Measurements from ENCODE around the gene THOC5.
A peak's percentile ranks its signal among the peaks of the same experiment; 100 is the strongest.

The THOC5 gene

DNA sequence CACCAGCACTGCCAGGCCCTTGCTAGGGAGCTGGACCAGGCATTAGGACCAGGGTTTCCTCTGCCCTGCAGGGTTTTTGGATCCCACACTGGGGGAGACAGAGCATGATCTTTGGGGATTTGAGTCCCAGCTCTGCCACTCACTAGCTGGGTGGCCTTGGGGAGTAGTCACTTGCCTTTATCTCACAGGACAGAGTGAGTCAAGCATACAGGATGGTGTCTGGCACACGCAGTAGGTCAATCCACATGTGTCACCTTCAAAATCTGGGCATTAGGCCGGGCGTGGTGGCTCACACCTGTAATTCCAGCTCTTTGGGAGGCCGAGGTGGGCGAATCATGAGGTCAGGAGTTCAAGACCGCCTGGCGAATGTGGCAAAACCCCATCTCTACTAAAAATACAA, 70.8 kb downstream of the THOC5 start:
- no peak overlapping the region for H2BK120ac ChIP-seq (ENCODE audit: low read depth, low read length)
- H4K91ac ChIP-seq (ENCODE audit: low read length): no peak overlapping the region
- H2BK5ac ChIP-seq (ENCODE audit: low read depth, low read length, poor library complexity, severe bottlenecking): no peak overlapping the region
- H3K18ac ChIP-seq (ENCODE audit: low read depth in 1 of 2, low read length in 2 of 2): no peak overlapping the region
- no peak overlapping the region for H2BK12ac ChIP-seq (ENCODE audit: low read length in 2 of 2)
- H3K27me3 ChIP-seq (ENCODE audit: control insufficient read depth in 1 of 2, insufficient read depth in 1 of 2, low read length in 2 of 2): peaks cover 48 to 51% of the 10 kb centered on the region in 2 experiments
- 91% methylated on average over 7 of the region's 7 CpGs for WGBS
- no peak overlapping the region for H3K4me2 ChIP-seq (ENCODE audit: low read length, poor library complexity, severe bottlenecking)
- no peak overlapping the region for H3K27ac ChIP-seq (ENCODE audit: low read length, poor library complexity, severe bottlenecking)
- no peak overlapping the region for H3K23ac ChIP-seq (ENCODE audit: low read length in 2 of 2)
- H2AFZ ChIP-seq (ENCODE audit: low read depth, low read length): no peak overlapping the region
- H3K79me1 ChIP-seq (replicated peaks; ENCODE audit: low read length, poor library complexity, severe bottlenecking): no peaks in the 10 kb centered on the region
- H3K4me3 ChIP-seq (ENCODE audit: insufficient read depth in 1 of 2, low read depth in 1 of 2, low read length in 2 of 2): no peak overlapping the region
- H2AK5ac ChIP-seq (ENCODE audit: low read length, severe bottlenecking): no peak overlapping the region
- peaks cover 14% of the 10 kb centered on the region for H3K4me1 ChIP-seq (ENCODE audit: control insufficient read depth, insufficient read depth, low read depth, low read length)
- no peaks in the 10 kb centered on the region for H3K36me3 ChIP-seq (ENCODE audit: control insufficient read depth in 1 of 2, insufficient read depth in 2 of 2, low read depth in 1 of 2, low read length in 2 of 2)
- H3K14ac ChIP-seq (ENCODE audit: low read length in 2 of 2): no peak overlapping the region
- no peak overlapping the region for H3K9ac ChIP-seq (ENCODE audit: low read length)
- H3K9me3 ChIP-seq (ENCODE audit: control insufficient read depth, low read length): no peaks in the 10 kb centered on the region
- H4K8ac ChIP-seq (ENCODE audit: low read length): no peak overlapping the region
- H3K4ac ChIP-seq (ENCODE audit: low read depth in 1 of 2, low read length in 2 of 2): no peak overlapping the region
- no peak overlapping the region for H2BK15ac ChIP-seq (ENCODE audit: low read depth, poor library complexity, severe bottlenecking)
- no peak for DNase-seq

DNA sequence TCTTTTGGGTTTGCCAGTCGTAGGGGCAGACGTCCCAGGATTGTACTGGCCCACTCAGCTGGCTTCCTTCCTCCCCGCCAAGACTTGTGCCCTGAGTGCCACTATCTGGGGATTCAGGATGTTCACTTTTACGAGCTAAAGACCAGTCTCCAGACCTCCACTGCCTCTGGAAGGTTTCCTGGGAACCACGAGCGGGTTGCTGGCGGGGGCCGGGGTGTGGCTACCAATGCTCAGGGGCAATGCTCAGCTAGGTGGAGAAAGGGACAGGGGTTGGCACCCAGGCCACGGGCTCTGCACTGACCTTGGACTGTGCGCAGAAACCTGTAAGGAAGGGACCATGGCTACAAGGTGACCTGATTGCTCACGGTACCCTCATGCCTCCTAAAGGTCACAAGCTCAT, 71.3 kb downstream of the THOC5 start:
- H3K9ac ChIP-seq (ENCODE audit: low read length): no peak overlapping the region
- H4K91ac ChIP-seq (ENCODE audit: low read length): no peak overlapping the region
- H3K36me3 ChIP-seq (ENCODE audit: control insufficient read depth in 1 of 2, insufficient read depth in 2 of 2, low read depth in 1 of 2, low read length in 2 of 2): no peaks in the 10 kb centered on the region
- H3K14ac ChIP-seq (ENCODE audit: low read length in 2 of 2): no peak overlapping the region
- no peak overlapping the region for H4K8ac ChIP-seq (ENCODE audit: low read length)
- no peak for DNase-seq
- no peak overlapping the region for H3K23ac ChIP-seq (ENCODE audit: low read length in 2 of 2)
- H2AK5ac ChIP-seq (ENCODE audit: low read length, severe bottlenecking): no peak overlapping the region
- no peak overlapping the region for H3K4me3 ChIP-seq (ENCODE audit: insufficient read depth in 1 of 2, low read depth in 1 of 2, low read length in 2 of 2)
- no peaks in the 10 kb centered on the region for H3K79me1 ChIP-seq (replicated peaks; ENCODE audit: low read length, poor library complexity, severe bottlenecking)
- H2BK15ac ChIP-seq (ENCODE audit: low read depth, poor library complexity, severe bottlenecking): no peak overlapping the region
- H3K4me1 ChIP-seq (ENCODE audit: control insufficient read depth, insufficient read depth, low read depth, low read length): peaks cover 14% of the 10 kb centered on the region
- H2BK120ac ChIP-seq (ENCODE audit: low read depth, low read length): no peak overlapping the region
- H2AFZ ChIP-seq (ENCODE audit: low read depth, low read length): no peak overlapping the region
- no peak overlapping the region for H2BK5ac ChIP-seq (ENCODE audit: low read depth, low read length, poor library complexity, severe bottlenecking)
- no peak overlapping the region for H2BK12ac ChIP-seq (ENCODE audit: low read length in 2 of 2)
- WGBS: 82% methylated on average over 11 of the region's 11 CpGs
- H3K9me3 ChIP-seq (ENCODE audit: control insufficient read depth, low read length): no peaks in the 10 kb centered on the region
- H3K18ac ChIP-seq (ENCODE audit: low read depth in 1 of 2, low read length in 2 of 2): no peak overlapping the region
- no peak overlapping the region for H3K4me2 ChIP-seq (ENCODE audit: low read length, poor library complexity, severe bottlenecking)
- H3K27ac ChIP-seq (ENCODE audit: low read length, poor library complexity, severe bottlenecking): no peak overlapping the region
- no peak overlapping the region for H3K4ac ChIP-seq (ENCODE audit: low read depth in 1 of 2, low read length in 2 of 2)
- peaks cover 52 to 56% of the 10 kb centered on the region in 2 experiments for H3K27me3 ChIP-seq (ENCODE audit: control insufficient read depth in 1 of 2, insufficient read depth in 1 of 2, low read length in 2 of 2)

DNA sequence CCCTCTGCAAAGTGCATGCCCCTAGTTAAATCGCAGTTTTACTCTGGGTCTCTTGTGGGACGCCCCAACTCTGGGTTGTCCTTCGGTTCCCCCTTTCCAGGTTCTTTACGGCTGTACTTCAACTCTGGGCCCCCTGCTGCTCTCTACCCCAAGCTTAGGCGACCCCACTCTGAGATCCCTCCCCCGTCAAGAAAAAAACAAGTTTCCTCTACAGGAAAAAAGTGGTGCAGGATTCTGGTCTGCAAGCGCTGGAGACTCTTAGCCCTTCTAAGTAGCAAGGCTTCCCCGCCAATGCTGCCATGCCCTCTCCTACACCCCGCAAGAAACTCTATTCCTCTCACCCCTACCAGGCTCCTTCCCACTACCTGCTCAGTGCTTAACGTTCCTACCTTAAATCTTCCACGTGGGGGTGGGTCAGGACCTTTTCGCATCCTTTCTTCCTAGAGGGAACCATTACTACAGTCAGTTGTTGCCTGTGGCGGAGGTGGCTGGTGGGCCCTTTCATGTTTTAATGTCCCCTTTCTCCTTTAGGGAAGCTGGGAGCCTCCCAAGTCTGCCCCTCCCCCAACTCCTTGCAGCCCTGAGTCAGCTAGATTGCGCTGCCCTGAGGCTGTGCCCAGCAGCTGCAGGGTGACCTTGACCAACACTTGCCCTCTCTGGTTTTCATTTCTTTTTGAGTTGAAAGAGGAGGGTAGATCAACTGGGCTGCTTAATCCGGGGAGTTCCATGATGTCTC, 72.1 kb downstream of the THOC5 start:
- WGBS: 21% methylated on average over 15 of the region's 15 CpGs
- Histone ChIP-seq H3K14ac (ENCODE audit: low read length in 2 of 2) (no peak overlapping the region), H2AFZ (ENCODE audit: low read depth, low read length) (no peak overlapping the region), H4K91ac (ENCODE audit: low read length) (no peak overlapping the region), H3K36me3 (ENCODE audit: control insufficient read depth in 1 of 2, insufficient read depth in 2 of 2, low read depth in 1 of 2, low read length in 2 of 2) (no peaks in the 10 kb centered on the region), H3K27ac (ENCODE audit: low read length, poor library complexity, severe bottlenecking) (no peak overlapping the region), H4K8ac (ENCODE audit: low read length) (no peak overlapping the region), H3K18ac (ENCODE audit: low read depth in 1 of 2, low read length in 2 of 2) (peak overlapping the region in 1 of 2 experiments; percentile 37), H3K9ac (ENCODE audit: low read length) (no peak overlapping the region), H2BK15ac (ENCODE audit: low read depth, poor library complexity, severe bottlenecking) (no peak overlapping the region), H3K4me3 (ENCODE audit: insufficient read depth in 1 of 2, low read depth in 1 of 2, low read length in 2 of 2) (peak overlapping the region in 1 of 2 experiments; percentile 37), H2AK5ac (ENCODE audit: low read length, severe bottlenecking) (no peak overlapping the region), H3K4me1 (ENCODE audit: control insufficient read depth, insufficient read depth, low read depth, low read length) (peaks cover 14% of the 10 kb centered on the region), H3K9me3 (ENCODE audit: control insufficient read depth, low read length) (no peaks in the 10 kb centered on the region), H2BK120ac (ENCODE audit: low read depth, low read length) (no peak overlapping the region), H2BK12ac (ENCODE audit: low read length in 2 of 2) (no peak overlapping the region), H3K23ac (ENCODE audit: low read length in 2 of 2) (no peak overlapping the region), H3K27me3 (ENCODE audit: control insufficient read depth in 1 of 2, insufficient read depth in 1 of 2, low read length in 2 of 2) (peaks cover 61 to 64% of the 10 kb centered on the region in 2 experiments), H3K4ac (ENCODE audit: low read depth in 1 of 2, low read length in 2 of 2) (no peak overlapping the region), H3K4me2 (ENCODE audit: low read length, poor library complexity, severe bottlenecking) (no peak overlapping the region), H2BK5ac (ENCODE audit: low read depth, low read length, poor library complexity, severe bottlenecking) (no peak overlapping the region), H3K79me1 (replicated peaks; ENCODE audit: low read length, poor library complexity, severe bottlenecking) (no peaks in the 10 kb centered on the region)
- DNase-seq: no peak

DNA sequence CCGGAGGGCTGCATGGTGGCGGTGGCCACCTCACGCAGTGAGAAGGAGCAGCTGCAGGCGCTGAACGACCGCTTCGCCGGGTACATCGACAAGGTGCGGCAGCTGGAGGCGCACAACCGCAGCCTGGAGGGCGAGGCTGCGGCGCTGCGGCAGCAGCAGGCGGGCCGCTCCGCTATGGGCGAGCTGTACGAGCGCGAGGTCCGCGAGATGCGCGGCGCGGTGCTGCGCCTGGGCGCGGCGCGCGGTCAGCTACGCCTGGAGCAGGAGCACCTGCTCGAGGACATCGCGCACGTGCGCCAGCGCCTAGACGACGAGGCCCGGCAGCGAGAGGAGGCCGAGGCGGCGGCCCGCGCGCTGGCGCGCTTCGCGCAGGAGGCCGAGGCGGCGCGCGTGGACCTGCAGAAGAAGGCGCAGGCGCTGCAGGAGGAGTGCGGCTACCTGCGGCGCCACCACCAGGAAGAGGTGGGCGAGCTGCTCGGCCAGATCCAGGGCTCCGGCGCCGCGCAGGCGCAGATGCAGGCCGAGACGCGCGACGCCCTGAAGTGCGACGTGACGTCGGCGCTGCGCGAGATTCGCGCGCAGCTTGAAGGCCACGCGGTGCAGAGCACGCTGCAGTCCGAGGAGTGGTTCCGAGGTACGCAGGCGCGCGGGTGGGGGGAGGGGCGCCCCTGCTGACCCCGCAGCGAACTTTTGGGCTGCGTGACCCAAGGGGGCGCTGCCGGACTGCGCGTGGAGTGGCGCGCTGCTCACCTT, 72.9 kb downstream of the THOC5 start:
- H4K91ac ChIP-seq (ENCODE audit: low read length): no peak overlapping the region
- no peak overlapping the region for H3K27ac ChIP-seq (ENCODE audit: low read length, poor library complexity, severe bottlenecking)
- H3K4ac ChIP-seq (ENCODE audit: low read depth in 1 of 2, low read length in 2 of 2): no peak overlapping the region
- peaks cover 68 to 69% of the 10 kb centered on the region in 2 experiments for H3K27me3 ChIP-seq (ENCODE audit: control insufficient read depth in 1 of 2, insufficient read depth in 1 of 2, low read length in 2 of 2)
- peak overlapping the region; percentile 46 for H2AFZ ChIP-seq (ENCODE audit: low read depth, low read length)
- no peak overlapping the region for H3K4me2 ChIP-seq (ENCODE audit: low read length, poor library complexity, severe bottlenecking)
- no peak overlapping the region for H2BK15ac ChIP-seq (ENCODE audit: low read depth, poor library complexity, severe bottlenecking)
- H3K4me3 ChIP-seq (ENCODE audit: insufficient read depth in 1 of 2, low read depth in 1 of 2, low read length in 2 of 2): peak overlapping the region; percentile 14 to 37
- H3K18ac ChIP-seq (ENCODE audit: low read depth in 1 of 2, low read length in 2 of 2): peak overlapping the region in 1 of 2 experiments; percentile 37
- H3K9me3 ChIP-seq (ENCODE audit: control insufficient read depth, low read length): no peaks in the 10 kb centered on the region
- H3K4me1 ChIP-seq (ENCODE audit: control insufficient read depth, insufficient read depth, low read depth, low read length): peaks cover 14% of the 10 kb centered on the region
- H3K36me3 ChIP-seq (ENCODE audit: control insufficient read depth in 1 of 2, insufficient read depth in 2 of 2, low read depth in 1 of 2, low read length in 2 of 2): no peaks in the 10 kb centered on the region
- no peaks in the 10 kb centered on the region for H3K79me1 ChIP-seq (replicated peaks; ENCODE audit: low read length, poor library complexity, severe bottlenecking)
- no peak overlapping the region for H2BK120ac ChIP-seq (ENCODE audit: low read depth, low read length)
- peak; percentile 36 for DNase-seq
- no peak overlapping the region for H3K14ac ChIP-seq (ENCODE audit: low read length in 2 of 2)
- no peak overlapping the region for H2AK5ac ChIP-seq (ENCODE audit: low read length, severe bottlenecking)
- 9% methylated on average over 96 of the region's 107 CpGs for WGBS
- H4K8ac ChIP-seq (ENCODE audit: low read length): peak overlapping the region; percentile 39
- peak overlapping the region in 1 of 2 experiments; percentile 34 for H3K23ac ChIP-seq (ENCODE audit: low read length in 2 of 2)
- H3K9ac ChIP-seq (ENCODE audit: low read length): no peak overlapping the region
- H2BK5ac ChIP-seq (ENCODE audit: low read depth, low read length, poor library complexity, severe bottlenecking): no peak overlapping the region
- H2BK12ac ChIP-seq (ENCODE audit: low read length in 2 of 2): no peak overlapping the region
